HG02571 (cell line): ENCODE data around the gene SLC10A7.

ENCODE experiments used
- ATAC-seq: cut with Tn5 transposase; IDR thresholded peaks from one replicate; pipeline ENCODE4 v1.9.1; 2021; ENCODE audit warnings: mild to moderate bottlenecking, moderate library complexity; ENCODE audit not compliant: unreplicated experiment

Gene SLC10A7

DNA sequence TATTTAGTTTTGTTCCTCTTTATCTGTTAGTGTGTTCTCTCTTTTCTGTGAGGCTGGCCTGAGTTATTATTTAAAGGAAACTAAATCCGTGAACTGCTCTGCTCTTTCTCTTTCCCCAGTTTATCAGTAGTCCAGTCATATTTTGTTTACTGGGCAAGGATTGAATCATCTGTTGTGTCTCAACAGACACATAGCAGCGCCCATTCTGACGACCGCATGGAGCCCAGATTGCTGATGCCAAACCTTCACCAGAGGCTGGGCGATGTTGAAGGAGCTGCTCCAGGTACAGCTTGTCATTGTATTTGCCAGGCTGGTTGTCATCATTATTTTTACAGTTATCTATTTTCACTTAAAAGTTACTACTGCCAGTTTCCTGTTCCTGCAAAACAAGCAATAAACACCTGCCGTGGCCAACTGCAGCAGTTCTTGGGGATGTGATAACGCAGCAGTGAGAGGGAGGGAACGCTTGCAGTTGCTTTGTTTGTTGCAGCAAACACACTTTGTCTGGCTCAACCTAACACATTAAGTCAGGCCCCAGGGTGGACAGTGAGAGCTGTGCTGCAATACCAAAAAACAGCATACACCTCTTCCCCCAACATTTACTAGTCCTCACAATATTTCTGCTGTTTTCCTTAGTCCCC is 297.3 kb downstream of the SLC10A7 start:
- no peak for ATAC-seq

- ATAC-seq, result no peak
Observed at GRCh38 chr4:146222313-146222712, 299.4 kb downstream of the SLC10A7 start.

- no peak for ATAC-seq
Observed at GRCh38 chr4:146214238-146214637, 307.5 kb downstream of the SLC10A7 start, which contains the start of gene REELD1. TSS of gene REELD1 (plus strand) at chr4:146214538. CDS start at chr4:146216953, 2,415 bp downstream.

DNA sequence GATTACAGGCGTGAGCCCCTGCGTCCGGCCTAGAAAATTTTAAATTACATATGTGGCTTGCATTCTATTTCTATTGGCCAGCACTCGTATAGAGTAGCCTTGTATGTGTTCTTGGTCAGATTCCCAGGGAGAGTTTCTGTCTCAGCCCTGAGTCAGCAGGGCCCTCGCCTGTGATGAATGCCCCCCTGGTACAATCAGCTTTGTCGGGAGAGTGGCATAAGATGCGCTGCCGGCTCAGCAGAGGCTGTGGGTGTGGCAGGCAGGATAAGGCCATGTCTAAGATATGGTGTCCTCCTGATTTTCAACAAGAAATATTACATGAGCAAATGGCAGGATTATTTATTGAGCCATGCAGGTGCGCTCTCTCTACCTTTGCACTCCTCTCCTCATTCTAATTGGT is 309.0 kb downstream of the SLC10A7 start:
- ATAC-seq, result no peak

DNA sequence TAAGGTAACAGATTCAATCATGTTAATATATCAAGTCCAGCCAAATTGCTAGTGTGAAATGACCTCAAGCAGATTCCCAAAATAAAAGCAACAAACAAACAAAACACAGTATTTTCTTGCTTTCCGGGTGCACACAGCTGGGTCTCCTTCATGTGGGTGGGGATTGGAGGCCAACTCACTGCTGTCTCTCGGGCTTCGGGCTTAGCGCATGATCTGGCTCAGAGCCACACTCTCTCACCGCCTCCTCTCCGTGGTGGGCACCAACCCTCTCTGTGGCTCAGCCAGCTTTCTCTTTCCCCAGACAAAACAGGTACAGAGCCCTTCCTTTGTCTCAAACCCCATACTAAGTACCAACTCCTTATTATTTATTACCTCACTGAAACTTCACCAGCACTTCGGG is 310.3 kb downstream of the SLC10A7 start:
- ATAC-seq, result no peak

DNA sequence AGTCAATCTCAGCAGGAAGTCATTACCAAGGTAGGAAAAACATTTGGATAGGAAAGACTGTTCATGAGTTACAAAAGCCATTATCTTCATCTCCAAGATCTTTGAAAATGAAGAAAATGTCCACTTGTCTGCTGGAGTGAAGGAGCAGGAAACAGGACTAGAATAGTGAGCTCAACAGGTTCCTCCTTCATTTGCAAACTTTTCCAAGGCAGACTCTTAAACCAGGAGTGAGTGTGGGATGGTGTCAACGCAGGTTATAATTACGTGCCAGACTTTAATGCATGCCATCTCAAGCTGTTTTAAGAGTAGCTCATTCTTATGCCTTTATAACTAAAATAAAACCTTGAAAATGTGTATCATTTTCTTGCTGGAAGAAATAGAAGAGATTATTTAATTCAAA is 310.9 kb downstream of the SLC10A7 start:
- no peak for ATAC-seq

DNA sequence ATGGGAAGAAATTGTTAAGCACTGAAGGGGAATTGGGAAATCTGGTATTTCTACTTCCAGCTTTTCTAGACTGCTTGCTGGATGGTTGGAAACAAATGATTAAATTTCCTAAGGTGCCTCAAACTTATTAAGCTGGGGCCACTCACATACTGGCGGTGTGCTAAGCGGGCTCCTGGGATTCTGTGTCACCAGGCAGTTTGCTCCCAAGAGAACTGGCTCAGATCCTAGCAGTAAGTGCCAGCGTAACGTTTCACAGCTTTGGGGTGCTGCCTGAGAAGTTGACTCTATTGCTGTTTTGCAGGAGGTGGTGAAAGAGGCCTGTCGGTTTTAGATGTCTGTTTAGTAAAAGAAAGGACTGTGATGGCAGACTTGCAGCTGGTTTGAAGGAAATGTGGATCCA is 314.3 kb downstream of the SLC10A7 start:
- no peak for ATAC-seq
